Measurements from ENCODE around the gene CCDC179.

Gene CCDC179

GRCh38 chr11:22807855-22808570, 52.3 kb downstream of the CCDC179 start:
- DNase-seq (ENCODE audit: low spot score), result no peak

GRCh38 chr11:22807391-22807790, 52.9 kb downstream of the CCDC179 start:
- no peak for DNase-seq (ENCODE audit: low spot score)

- no peak for DNase-seq (ENCODE audit: low spot score)
Measured at GRCh38 chr11:22802861-22803260, 57.4 kb downstream of the CCDC179 start.

GRCh38 chr11:22800482-22800881, 59.8 kb downstream of the CCDC179 start:
- no peak for DNase-seq (ENCODE audit: low spot score)

GRCh38 chr11:22798901-22799300, 61.4 kb downstream of the CCDC179 start:
- DNase-seq (ENCODE audit: low spot score), result peak; percentile 17

GRCh38 chr11:22797047-22797446, 63.2 kb downstream of the CCDC179 start:
- no peak for DNase-seq (ENCODE audit: low spot score)

All from D341Med (cell line).